ENCODE results near the gene SLIT3. TPM values are rescaled to one million over a fixed set of nuclear protein-coding genes. Genes with fewer than 3 reads are reported as not detected.

The SLIT3 gene
- total RNA-seq, 2 experiments from 2014 or later, result not detected

DNA sequence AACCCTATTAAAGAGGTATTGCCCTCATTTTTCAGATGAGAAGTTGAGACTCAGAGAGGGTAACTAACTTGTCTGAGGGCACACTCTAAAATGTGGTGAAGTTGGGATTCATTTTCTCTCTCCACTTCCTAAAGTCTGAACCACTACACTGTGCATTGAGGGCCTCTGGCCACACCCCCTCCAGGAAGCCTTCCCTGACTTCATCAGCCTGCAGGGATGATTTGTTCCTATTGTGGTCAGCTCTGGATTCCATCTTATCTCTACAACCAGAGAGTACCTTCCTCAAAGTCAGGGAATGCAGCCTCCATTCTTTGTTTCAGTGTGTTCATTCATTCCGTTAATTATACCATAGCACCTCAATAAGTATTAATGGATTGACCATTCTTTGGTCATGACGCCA is 365.8 kb downstream of the SLIT3 start:
- DNase-seq, result no peak
- Mint-ChIP-seq H3K36me3 (ENCODE audit: low read depth) (no peaks in the 10 kb centered on the region), H3K4me3 (no peak overlapping the region), H3K27ac (no peak overlapping the region), H3K9me3 (no peaks in the 10 kb centered on the region), H3K27me3 (no peaks in the 10 kb centered on the region), H3K4me1 (ENCODE audit: low read depth) (no peaks in the 10 kb centered on the region)
- ChIA-PET CTCF (no interaction called here), POLR2A (no interaction called here)
- Histone ChIP-seq H3K4me1 (ENCODE audit: insufficient read depth, low read length) (no peaks in the 10 kb centered on the region), H3K27me3 (ENCODE audit: control insufficient read depth in 1 of 2, insufficient read depth in 2 of 2, low read length in 2 of 2) (no peaks in the 10 kb centered on the region), H3K36me3 (ENCODE audit: insufficient read depth, low read length) (no peaks in the 10 kb centered on the region), H3K27ac (ENCODE audit: low read depth in 1 of 2, low read length in 2 of 2) (no peak overlapping the region), H3K9me3 (ENCODE audit: control insufficient read depth in 1 of 2, insufficient read depth in 1 of 2, low read length in 2 of 2) (no peaks in the 10 kb centered on the region), H3K4me3 (ENCODE audit: low read length) (no peak overlapping the region)
- intact Hi-C loops (cut with DNase I, micrococcal nuclease), result no loop called here
- ATAC-seq (ENCODE audit: poor library complexity), result no peak
- TF ChIP-seq, protein P1, sequence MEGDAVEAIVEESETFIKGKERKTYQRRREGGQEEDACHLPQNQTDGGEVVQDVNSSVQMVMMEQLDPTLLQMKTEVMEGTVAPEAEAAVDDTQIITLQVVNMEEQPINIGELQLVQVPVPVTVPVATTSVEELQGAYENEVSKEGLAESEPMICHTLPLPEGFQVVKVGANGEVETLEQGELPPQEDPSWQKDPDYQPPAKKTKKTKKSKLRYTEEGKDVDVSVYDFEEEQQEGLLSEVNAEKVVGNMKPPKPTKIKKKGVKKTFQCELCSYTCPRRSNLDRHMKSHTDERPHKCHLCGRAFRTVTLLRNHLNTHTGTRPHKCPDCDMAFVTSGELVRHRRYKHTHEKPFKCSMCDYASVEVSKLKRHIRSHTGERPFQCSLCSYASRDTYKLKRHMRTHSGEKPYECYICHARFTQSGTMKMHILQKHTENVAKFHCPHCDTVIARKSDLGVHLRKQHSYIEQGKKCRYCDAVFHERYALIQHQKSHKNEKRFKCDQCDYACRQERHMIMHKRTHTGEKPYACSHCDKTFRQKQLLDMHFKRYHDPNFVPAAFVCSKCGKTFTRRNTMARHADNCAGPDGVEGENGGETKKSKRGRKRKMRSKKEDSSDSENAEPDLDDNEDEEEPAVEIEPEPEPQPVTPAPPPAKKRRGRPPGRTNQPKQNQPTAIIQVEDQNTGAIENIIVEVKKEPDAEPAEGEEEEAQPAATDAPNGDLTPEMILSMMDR (IDR thresholded peaks at IDR 0.05), result no peak

DNA sequence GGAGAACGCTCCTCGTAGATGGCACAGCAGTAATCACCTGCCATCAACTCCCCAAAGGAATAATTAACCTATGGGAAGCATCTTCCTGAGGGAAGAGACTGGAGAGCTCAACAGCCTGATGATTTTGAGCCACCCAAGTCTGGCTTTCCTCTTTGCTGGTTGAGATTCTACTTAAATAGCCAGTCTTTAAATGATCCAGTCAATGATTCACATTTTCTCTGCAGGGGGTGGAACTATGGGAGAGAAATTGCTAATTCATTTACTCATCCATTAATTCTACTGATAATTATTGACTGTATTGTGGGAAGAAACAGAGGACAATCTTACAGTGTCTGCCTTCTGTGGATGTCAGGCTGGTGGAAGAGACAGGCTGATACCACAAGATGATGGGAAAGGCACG is 366.8 kb downstream of the SLIT3 start:
- ChIA-PET CTCF (no interaction called here), POLR2A (no interaction called here)
- Histone ChIP-seq H3K36me3 (ENCODE audit: insufficient read depth, low read length) (no peaks in the 10 kb centered on the region), H3K27ac (ENCODE audit: low read depth in 1 of 2, low read length in 2 of 2) (no peak overlapping the region), H3K27me3 (ENCODE audit: control insufficient read depth in 1 of 2, insufficient read depth in 2 of 2, low read length in 2 of 2) (no peaks in the 10 kb centered on the region), H3K4me3 (ENCODE audit: low read length) (no peak overlapping the region), H3K9me3 (ENCODE audit: control insufficient read depth in 1 of 2, insufficient read depth in 1 of 2, low read length in 2 of 2) (peaks cover 0 to 5% of the 10 kb centered on the region in 2 experiments), H3K4me1 (ENCODE audit: insufficient read depth, low read length) (no peaks in the 10 kb centered on the region)
- no peaks in the 10 kb centered on the region for H3K9me3 Mint-ChIP-seq
- no peak overlapping the region for H3K4me3 Mint-ChIP-seq
- DNase-seq (no peak), ATAC-seq (ENCODE audit: poor library complexity) (no peak)
- H3K36me3 Mint-ChIP-seq (ENCODE audit: low read depth), result no peaks in the 10 kb centered on the region
- intact Hi-C loops (cut with DNase I, micrococcal nuclease), result no loop called here
- H3K27ac Mint-ChIP-seq, result no peak overlapping the region
- TF ChIP-seq, protein P1 (IDR thresholded peaks at IDR 0.05), result no peak
- no peaks in the 10 kb centered on the region for H3K4me1 Mint-ChIP-seq (ENCODE audit: low read depth)
- no peaks in the 10 kb centered on the region for H3K27me3 Mint-ChIP-seq

DNA sequence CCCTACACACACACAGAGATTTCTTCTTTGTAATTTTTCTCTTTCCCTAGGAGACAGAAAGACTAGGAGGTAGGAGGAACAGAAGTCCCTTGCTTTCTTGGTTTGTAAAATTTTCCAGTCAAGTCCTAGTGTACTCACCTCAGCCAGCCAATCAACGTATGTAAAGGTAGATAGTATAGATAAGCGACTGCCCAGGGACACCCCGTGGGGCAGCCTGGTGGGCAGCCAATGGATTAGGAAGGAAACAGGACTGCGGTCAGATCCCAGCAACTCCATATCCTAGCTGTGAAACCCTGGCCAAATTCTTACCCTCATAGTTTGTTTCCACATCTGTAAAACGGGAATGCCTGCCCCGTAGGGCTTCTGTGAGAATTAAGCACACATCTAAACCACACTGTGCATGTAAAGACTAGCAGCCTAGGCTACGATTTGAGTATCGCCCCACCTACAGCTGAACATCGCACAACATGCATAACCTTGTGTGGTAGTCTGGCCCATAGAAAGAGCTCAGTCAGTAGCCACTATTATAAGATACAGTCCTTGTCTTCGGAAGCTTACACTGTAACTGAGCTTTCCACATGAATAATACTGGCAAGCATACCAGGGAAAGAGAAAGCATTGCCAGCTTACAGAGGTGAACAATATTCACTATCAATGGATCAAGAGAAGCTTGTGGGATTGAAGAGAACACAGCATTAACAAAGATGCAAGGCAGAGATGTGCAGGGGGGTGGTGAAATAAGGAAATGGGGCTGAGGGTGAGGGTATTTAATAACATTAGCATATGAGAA is 368.3 kb downstream of the SLIT3 start:
- no peaks in the 10 kb centered on the region for H3K4me1 Mint-ChIP-seq (ENCODE audit: low read depth)
- POLR2A ChIA-PET, result no interaction called here
- H3K27ac ChIP-seq (ENCODE audit: low read depth in 1 of 2, low read length in 2 of 2), result no peak overlapping the region
- intact Hi-C loops (cut with DNase I, micrococcal nuclease), result no loop called here
- no peak overlapping the region for H3K27ac Mint-ChIP-seq
- no peak overlapping the region for H3K4me3 ChIP-seq (ENCODE audit: low read length)
- DNase-seq (no peak), ATAC-seq (ENCODE audit: poor library complexity) (no peak)
- no peaks in the 10 kb centered on the region for H3K4me1 ChIP-seq (ENCODE audit: insufficient read depth, low read length)
- no peaks in the 10 kb centered on the region for H3K27me3 Mint-ChIP-seq
- CTCF ChIA-PET, result no interaction called here
- peaks cover 0 to 5% of the 10 kb centered on the region in 2 experiments for H3K9me3 ChIP-seq (ENCODE audit: control insufficient read depth in 1 of 2, insufficient read depth in 1 of 2, low read length in 2 of 2)
- no peaks in the 10 kb centered on the region for H3K27me3 ChIP-seq (ENCODE audit: control insufficient read depth in 1 of 2, insufficient read depth in 2 of 2, low read length in 2 of 2)
- no peaks in the 10 kb centered on the region for H3K9me3 Mint-ChIP-seq
- no peaks in the 10 kb centered on the region for H3K36me3 ChIP-seq (ENCODE audit: insufficient read depth, low read length)
- TF ChIP-seq, protein P1 (IDR thresholded peaks at IDR 0.05), result no peak
- no peak overlapping the region for H3K4me3 Mint-ChIP-seq
- no peaks in the 10 kb centered on the region for H3K36me3 Mint-ChIP-seq (ENCODE audit: low read depth)
